Measurements from ENCODE around the gene LRP1B. TPM values are rescaled to one million over a fixed set of nuclear protein-coding genes. Genes with fewer than 3 reads are reported as not detected.

The LRP1B gene
- total RNA-seq, 1 donor from 2014 or later: 0.38 TPM

GRCh38 chr2:141579071-141579470 is 551.7 kb downstream of the LRP1B start:
- no peak for DNase-seq (ENCODE audit: low read depth)
- TF ChIP-seq CTCF (IDR thresholded peaks at IDR 0.05; ENCODE audit: insufficient read depth, low read length, poor library complexity, severe bottlenecking): no peak
- Histone ChIP-seq H3K27me3 (ENCODE audit: control insufficient read depth, insufficient read depth, low read length) (no peaks in the 10 kb centered on the region), H3K4me3 (ENCODE audit: low read depth, low read length) (no peak overlapping the region), H3K36me3 (ENCODE audit: control insufficient read depth, insufficient read depth, low read length) (no peaks in the 10 kb centered on the region)

GRCh38 chr2:141570474-141571131 is 560.2 kb downstream of the LRP1B start:
- TF ChIP-seq CTCF (IDR thresholded peaks at IDR 0.05; ENCODE audit: insufficient read depth, low read length, poor library complexity, severe bottlenecking): no peak
- H3K4me3 ChIP-seq (ENCODE audit: low read depth, low read length): no peak overlapping the region
- no peaks in the 10 kb centered on the region for H3K36me3 ChIP-seq (ENCODE audit: control insufficient read depth, insufficient read depth, low read length)
- DNase-seq (ENCODE audit: low read depth): no peak
- no peaks in the 10 kb centered on the region for H3K27me3 ChIP-seq (ENCODE audit: control insufficient read depth, insufficient read depth, low read length)

GRCh38 chr2:141569941-141570340 is 560.9 kb downstream of the LRP1B start:
- no peaks in the 10 kb centered on the region for H3K36me3 ChIP-seq (ENCODE audit: control insufficient read depth, insufficient read depth, low read length)
- no peaks in the 10 kb centered on the region for H3K27me3 ChIP-seq (ENCODE audit: control insufficient read depth, insufficient read depth, low read length)
- no peak overlapping the region for H3K4me3 ChIP-seq (ENCODE audit: low read depth, low read length)
- no peak for TF ChIP-seq CTCF (IDR thresholded peaks at IDR 0.05; ENCODE audit: insufficient read depth, low read length, poor library complexity, severe bottlenecking)
- DNase-seq (ENCODE audit: low read depth): no peak

GRCh38 chr2:141565597-141565996 is 565.2 kb downstream of the LRP1B start:
- TF ChIP-seq CTCF (IDR thresholded peaks at IDR 0.05; ENCODE audit: insufficient read depth, low read length, poor library complexity, severe bottlenecking): no peak
- no peak for DNase-seq (ENCODE audit: low read depth)
- no peak overlapping the region for H3K4me3 ChIP-seq (ENCODE audit: low read depth, low read length)

GRCh38 chr2:141560723-141561122 is 570.1 kb downstream of the LRP1B start:
- Histone ChIP-seq H3K36me3 (ENCODE audit: control insufficient read depth, insufficient read depth, low read length) (no peaks in the 10 kb centered on the region), H3K27me3 (ENCODE audit: control insufficient read depth, insufficient read depth, low read length) (no peaks in the 10 kb centered on the region), H3K4me3 (ENCODE audit: low read depth, low read length) (no peak overlapping the region)
- no peak for DNase-seq (ENCODE audit: low read depth)
- TF ChIP-seq CTCF (IDR thresholded peaks at IDR 0.05; ENCODE audit: insufficient read depth, low read length, poor library complexity, severe bottlenecking): no peak

More at GRCh38 chr2:141565597-141565996, 565.2 kb downstream of the LRP1B start:
- H3K27me3 ChIP-seq (ENCODE audit: control insufficient read depth, insufficient read depth, low read length): no peaks in the 10 kb centered on the region
- no peaks in the 10 kb centered on the region for H3K36me3 ChIP-seq (ENCODE audit: control insufficient read depth, insufficient read depth, low read length)

Measured in kidney epithelial cell (primary cell).